Cortex of kidney (tissue), 1 donor: ENCODE results near the gene CRIM1.

Experiments
- DNase-seq: peaks from one replicate; lab custom pipeline; 2025; lab: John Stamatoyannopoulos, UW

CRIM1 gene

DNA sequence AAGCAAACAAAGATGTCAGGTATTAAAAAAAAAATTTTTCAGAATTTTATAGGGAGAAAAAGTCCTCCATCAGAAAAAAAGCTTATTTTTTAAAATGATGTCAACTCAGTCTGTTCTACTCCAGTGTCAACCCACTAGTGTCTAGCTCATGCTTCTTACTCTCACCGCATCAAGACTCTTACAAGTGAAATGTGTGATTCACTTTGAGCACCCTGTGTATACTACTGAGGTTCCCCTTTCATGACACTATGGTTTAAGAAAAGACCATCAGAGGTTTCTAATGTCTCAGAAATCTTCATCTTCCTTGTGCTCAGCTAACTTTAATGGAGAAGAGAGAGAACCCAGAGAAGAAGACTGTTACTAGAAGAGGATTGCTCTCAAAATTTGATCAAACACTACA, 199.0 kb downstream of the CRIM1 start:
- no peak for DNase-seq

DNA sequence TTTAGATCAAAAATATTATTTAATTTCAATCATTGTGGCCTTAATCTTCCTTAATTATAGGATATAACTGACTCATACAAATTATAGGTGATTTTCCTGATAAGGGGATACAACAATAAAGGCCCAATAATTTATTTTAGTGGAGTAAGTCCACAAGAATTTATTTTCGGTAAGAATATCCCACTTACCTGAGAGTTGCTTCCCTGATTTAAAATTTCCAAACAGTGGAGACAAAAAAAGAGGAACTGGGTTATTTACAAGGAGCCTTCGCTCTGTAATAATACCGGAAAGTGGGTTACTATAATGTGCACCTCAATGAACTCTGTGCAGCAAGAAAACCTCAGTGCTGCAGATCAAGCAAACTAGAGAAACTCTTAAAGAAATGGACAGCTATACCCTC, 200.2 kb downstream of the CRIM1 start:
- no peak for DNase-seq

DNA sequence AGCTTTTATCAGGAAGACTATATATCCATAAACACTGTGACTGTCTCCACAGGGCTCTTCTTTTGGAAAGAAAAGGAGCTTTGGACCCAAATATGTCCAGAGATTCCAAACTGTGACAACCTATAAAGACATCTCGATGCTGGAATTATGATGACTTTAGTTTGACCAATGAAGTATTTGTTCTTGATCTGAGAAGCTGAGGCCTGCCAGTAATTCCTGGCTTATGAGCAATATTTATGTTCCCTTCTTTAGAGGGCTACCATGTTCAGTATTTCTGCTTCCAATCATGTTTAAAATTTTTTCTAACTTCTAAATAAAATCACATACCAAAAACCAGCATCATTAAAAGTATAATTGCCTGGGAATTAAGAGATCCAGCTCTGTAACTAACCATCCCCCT, 201.3 kb downstream of the CRIM1 start:
- no peak for DNase-seq

DNA sequence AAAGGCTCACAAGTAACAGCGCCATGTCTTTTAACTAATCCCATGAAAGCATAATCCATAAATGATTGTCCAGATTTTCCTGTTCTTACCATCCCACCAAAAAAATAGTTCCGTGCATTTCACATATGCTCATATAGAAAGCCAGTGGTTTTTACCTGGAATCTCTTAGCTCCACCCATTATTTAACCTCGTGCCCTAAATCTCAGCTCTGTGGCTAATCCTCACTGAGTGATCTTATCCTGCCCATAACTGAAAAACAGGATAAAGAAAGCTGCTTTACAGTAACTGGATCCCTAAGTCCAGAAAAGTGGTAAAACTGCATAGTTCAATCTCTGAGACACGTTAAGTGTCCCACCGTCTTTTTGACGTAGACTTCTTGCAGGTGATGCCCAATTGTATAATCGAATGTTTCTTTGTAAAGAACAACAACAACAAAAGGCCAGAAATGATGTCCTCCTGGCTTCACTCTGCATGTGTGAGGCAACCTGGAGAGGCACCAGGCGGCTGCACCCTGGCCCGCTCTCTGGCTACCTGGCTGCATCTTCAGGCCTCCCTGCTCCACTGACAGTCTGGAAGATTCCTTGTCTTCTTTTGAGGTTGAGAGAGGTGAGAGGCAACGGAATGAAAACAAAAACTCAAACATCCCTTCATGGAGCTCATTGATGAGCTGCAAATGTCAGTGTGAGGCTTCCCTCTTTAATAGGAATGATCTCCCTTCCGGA, 203.8 kb downstream of the CRIM1 start:
- DNase-seq, result no peak

DNA sequence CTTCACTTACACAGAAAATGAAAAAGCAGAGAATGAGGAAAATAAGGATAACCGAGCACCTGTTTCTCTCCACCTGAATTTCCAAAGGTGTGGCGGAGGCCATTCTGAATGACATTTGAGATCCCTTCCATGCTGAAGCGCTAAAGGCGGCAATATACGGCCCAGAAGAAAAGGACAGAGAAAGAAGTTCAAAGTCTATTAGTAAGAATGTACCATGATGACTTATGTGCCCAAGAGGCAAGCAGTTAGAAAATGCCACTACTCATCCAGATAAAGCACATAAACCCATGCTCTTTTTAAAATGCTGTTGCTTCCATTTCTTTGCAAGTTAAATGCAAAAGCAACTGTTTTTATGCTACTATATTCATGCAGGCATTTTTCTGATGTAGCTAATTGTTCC, 205.1 kb downstream of the CRIM1 start:
- no peak for DNase-seq

DNA sequence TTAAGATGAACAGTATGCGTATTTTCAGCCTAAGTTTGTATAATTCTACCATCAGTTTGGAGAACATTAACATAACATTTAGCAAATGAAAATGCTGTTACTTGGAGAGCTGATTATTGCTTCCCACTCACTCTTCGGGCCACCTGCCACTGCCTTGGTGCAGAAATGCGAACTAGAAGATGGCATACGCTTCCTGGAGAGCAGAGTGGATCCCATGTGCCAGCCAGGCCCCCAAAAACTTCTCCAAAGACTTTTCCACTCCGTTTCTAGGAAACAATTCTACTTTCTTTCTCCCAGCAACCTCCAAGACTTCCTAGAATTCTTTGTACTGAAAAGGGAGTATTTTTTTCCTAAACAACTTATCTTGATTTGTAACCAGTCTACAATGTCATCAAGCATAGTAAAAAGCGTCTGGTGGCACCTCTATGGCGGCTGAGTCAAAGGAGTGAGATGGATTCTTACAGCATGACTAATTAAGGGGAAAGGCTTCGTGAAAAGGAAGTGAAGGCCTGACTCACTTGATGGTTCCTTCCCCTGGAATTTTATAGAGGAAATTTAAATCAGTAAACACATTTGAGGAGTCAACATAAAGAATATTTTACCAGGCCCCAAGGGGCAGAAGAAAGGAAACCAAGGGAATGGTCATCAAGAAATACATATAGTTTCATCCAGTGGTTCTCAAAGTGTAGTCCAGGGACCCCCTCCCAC, 205.8 kb downstream of the CRIM1 start:
- no peak for DNase-seq

DNA sequence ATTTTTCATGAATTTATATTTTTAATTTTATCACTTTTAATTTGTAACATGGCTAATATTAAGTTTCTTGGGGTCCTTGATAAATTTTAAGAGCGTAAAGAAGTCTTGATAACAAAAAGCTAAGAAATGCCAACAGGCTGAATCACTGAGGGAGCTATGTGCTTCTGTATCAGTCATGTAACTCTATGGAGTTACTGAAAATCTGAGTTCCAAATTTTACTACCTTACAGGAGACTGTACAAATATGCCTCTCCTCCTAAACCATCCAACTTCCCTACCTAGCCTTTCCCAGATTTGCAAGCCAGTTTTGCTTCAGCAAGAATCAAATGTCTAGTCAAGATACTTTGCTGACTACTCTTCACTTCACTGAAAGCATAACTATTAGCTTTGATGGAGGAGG, 206.7 kb downstream of the CRIM1 start:
- DNase-seq, result no peak

DNA sequence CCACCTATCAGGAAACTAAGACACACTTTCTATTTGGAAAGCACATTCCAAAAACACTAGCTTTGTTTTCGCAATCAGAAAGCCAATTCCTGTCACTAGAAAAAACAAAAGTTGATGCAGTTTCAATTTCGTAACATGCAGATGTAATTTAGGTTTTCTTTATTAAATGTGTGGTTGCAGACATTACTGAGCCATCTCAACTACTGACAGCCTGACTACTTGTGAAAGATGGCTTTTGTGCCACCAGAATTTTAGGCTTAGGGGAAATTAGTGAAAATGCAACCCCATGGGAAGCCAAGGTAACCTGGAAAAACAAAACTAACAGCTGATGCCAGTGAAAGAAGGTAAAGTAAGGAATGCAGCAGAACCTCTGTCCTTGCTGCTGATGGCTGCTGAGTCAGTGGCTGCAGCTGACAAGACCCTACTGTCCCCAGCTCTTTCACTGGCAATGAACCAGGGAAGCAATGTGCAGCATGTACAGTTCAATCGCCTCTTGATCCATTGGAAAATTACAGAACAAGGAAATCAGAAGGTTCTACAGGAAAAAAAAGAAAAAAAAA, 207.5 kb downstream of the CRIM1 start:
- no peak for DNase-seq

DNA sequence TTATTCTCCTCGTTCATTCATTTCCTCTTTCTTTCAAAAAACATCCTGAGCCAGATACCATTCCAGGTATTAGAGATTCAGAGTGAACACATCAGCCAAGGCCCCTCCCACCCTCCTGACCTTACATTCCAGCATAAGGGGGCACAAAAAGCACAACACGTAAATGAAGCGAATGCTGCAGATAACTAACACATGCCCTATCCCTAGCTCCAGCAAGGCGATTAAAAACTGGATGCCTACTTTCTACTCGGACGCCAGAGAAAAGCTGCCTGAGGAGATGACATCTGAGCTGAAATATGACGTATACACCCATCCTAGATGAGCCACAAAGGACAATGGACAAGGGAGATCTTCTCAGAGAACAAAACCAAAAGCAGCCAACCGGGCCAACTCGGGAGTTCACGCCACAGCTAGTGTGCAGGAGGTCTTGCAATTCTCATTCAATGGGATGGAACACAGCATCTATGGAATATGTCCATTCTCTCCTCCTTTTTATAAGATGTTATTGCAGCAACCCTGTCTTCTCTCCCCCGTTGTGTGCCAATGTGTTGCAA, 208.9 kb downstream of the CRIM1 start:
- no peak for DNase-seq

DNA sequence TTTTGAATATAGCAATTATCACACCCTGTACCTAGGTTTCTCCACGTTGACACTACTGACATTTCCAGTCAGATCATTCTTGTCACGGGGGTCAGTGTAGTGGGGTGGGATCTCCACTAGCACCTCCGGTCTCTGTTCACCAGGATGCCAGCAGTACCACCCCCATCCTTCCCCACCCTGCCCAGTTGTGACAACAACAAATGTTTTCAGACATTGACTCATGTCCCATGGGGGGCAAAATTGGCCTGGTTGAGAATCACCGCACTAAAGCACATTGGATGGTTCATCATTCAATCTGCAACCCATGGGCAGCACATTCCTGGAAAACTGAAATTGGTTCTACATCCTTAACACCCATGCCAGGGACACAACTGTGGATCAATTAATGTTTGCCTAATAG, 210.1 kb downstream of the CRIM1 start:
- no peak for DNase-seq

DNA sequence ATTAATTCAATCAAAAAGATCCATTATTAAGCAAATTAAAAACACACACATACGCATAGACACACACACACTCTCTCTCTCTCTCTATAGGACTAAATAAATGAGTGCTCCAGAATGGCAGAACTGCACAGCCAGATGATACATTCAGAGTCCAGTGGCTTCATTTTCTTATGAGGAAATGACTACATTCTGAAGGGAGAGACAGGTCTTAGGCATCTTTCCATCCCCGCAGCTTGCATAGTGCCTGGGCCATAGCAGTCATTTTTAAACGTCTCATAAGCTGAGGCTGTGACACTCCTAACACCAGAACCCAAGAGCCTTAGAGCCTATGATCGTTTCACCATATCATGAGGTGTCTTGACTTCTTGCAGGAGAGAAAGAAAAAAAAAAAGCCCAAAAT, 211.3 kb downstream of the CRIM1 start:
- no peak for DNase-seq

DNA sequence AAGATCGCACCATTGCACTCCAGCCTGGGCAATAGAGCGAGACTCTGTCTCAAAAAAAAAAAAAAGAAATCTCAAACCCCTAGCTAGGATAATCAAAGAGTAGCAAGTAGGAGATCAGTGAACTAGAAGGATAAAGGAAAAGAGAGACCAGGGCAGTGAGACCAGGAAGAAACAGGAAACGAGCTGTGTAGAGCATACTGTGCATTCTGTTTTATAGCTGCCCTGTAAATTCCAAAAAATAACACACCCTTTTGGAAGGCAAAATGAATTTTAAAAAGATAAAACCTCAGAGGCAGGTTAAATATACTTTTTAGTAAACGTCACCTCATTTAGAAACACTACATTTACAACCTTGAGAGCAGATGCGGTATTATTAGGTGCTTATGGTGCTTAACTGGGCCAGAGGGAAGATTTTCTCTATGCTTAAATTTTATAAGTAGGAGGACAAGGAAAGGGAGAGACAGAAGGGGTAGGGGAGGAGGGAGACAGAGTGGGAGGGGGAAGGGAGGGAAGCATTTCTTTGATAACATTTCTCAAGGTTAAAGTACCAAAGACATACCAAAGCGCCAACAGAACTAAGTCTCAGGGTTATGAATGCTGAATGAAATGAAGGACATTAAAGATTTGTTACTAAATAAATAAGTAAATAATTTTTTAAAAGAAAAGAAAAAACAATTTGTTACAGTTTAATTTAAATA, 212.3 kb downstream of the CRIM1 start:
- no peak for DNase-seq

DNA sequence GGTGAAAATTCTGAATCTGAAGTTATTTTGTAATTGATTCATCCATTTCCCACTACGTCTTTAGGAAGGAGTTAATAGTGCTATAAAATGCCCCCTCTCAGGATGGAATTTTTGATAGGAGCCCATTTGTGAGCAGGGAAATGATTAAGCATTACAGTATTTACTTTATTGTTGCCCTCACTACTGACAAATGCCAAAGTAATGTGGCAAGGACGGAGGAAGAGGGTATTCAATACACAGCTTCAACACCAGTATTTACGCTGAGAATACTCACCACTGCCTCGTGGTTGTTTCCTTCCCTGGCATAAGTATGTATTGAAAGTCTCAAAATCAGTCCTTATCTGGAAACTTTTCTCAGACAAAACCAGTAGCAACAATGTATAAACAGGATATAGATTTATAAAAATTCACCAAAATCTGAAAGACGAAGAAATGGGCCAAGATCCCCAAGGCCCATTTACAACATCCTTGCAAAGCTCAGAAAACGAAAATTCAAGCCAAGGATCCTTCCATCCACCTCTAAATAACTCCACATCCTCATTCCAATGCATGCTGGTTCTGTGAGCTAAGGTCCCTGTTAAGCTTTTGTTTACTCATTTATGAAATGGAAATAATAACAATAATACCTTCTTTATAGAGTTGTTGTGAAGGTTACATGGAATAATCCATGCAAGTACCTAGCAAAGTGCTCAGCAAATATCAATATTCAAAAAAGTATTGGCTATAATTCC, 213.1 kb downstream of the CRIM1 start:
- DNase-seq, result no peak

DNA sequence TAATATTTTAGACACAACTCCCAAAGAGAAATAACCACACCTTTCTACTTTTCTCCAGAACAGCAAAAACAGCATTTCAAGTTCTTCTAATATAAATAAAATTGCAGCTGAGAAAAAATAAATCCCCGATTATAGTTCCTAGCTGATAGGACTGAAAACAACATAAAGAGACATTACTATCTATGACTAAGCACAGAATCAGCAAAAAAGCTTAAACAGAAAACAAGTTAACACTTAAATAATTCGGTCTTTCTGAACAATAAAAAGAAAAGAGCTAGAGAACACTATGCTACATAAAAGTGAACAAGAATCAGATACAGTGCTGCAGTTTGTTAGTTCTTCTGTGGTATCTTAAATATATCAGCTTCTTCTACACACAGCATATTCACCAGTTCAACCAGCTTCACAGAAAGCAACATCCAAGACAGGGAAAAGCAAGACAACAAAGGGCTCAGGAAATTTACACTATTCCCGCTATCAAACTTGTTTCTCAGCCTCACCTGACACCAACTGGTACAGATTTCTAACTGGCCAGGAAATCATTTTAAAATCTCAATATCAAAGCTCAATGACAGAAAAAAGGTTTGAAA, 213.8 kb downstream of the CRIM1 start:
- DNase-seq, result no peak

DNA sequence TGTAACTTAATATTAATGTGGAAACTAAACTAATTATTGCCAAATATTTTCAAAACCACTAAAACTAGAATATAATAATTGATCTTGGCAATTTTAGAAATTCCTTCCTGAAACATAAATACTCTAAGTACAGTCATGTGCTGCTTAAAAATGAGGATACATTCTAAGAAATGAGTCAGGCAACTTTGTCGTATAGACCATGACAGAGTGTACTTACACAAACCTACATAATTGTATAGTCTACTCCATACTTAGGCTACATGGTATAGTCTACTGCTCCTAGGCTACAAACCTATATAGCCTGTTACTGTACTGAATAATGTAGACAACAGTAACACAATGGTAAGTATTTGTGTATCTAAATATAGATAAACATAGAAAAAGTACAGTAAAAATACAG, 214.8 kb downstream of the CRIM1 start:
- DNase-seq, result no peak

DNA sequence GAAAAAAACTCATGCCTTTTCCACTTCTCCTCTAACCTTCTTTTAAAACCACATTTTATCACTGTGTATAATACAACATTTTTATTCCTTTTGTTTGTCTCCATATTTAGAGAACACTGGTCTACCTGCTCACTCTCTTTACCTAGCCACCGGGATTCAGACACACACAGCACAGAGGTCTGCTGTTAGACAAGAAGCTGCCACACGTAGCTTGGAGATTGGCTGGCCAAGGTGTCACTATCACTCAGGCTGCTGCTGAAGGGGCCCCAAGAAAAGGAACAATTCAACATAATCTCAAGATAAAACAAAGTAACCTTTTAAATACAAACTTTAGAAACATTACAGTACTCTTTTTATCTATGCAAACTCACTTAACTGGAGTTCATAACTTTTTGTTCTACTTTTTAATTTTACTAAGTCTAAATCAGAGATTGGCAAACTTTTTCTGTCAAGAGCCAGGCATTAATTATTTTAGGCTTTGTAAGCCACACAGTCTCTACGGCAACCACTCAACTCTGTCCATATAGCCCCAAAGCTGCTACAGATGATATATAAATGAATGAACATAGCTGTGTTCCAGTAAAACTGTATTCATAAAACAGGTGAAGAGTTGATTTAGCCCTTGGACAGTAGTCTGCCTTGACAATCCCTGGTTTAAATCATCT, 216.6 kb downstream of the CRIM1 start:
- DNase-seq, result no peak

DNA sequence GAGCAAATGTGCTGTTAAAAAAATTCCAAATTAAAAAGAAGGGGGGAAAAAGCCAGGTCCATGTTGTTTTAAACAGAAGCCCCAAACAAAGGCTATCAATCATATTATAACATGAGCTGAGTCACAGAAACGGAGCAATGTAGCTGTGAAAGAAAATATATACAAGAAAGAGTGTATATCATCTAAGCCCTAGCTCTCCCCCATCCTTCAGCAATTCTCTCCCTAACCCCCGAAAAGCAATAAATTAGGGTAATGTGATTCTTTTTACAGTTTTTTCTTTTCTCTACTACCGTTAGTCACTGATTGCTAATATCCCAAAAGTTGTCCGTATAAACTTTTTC, 217.1 kb downstream of the CRIM1 start:
- no peak for DNase-seq

DNA sequence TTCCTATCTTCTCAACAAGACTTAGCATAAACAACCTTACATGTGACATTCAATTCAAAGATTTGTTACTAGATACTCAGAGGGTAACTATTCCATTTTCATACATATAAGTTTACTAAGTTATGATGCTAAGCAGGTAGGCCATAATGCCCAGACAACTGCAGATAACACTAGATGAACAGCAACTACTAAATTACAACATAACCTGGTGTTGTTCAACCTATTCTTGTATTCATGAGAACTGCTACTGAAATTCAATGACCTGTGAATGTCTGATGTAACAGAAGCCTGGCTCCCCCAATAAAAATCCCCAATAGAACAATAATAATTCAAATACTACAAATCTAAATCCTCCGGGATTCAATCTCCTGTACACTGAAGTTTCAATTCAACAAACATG, 217.6 kb downstream of the CRIM1 start:
- no peak for DNase-seq

DNA sequence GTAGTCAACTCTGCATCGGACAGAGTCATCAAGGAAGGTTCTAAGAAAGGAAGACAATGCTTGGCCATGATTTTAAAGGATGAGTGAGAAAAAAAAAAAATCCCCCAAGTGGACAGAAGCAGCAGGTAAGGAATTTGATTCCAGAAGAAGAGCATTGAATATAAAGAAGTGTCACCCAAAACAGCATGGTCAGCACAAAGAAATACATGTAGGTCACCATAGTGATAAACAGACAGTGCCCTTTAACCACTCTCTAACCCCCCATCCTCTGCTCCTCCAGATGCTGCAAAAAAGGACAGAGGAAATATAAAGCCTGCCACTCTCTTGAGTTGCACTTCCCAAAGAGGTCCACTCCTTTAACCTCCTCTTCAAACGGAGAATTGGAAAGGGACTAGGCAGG, 219.0 kb downstream of the CRIM1 start:
- no peak for DNase-seq

DNA sequence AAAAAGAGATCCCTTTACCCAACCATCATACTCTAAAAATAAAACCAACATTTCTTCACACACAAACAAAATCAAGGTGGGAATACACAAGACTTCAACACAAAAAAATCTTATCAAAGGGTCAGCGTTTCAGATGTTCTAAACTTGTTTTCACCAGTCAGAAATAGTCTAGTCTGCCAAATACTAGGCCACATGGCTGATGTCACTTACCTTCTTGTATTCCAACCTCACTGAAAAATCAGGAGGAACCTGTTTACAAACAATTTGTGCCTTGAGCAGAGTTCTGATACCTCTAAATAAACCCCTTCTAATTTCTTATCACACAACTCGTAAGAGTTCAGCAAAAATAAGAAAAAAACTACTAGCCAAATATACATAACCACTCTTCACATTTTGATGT, 222.3 kb downstream of the CRIM1 start:
- DNase-seq, result no peak
